ENCODE data around the gene TFPI2.
"Not testable (repeated sequence)": the region's sequence is repeated elsewhere in the genome, so short reads cannot be mapped to it uniquely, and the experiment has no call there.

Gene TFPI2

GRCh38 chr7:93890464-93891068 is at the start of gene TFPI2:
TSS of gene TFPI2 (minus strand) at chr7:93890753. CDS start at chr7:93890678, 75 bp downstream.
- DNase-seq = no peak

- DNase-seq = no peak
Measured at GRCh38 chr7:93938293-93938692, 47.7 kb upstream of the TFPI2 start.

GRCh38 chr7:93937818-93938217 is 47.3 kb upstream of the TFPI2 start:
- DNase-seq = no peak

- DNase-seq = no peak
Measured at GRCh38 chr7:93935102-93935501, 44.5 kb upstream of the TFPI2 start.

- DNase-seq = no peak
Measured at GRCh38 chr7:93933156-93933555, 42.6 kb upstream of the TFPI2 start.

GRCh38 chr7:93931655-93932054 is 41.1 kb upstream of the TFPI2 start:
- no peak for DNase-seq

- no peak for DNase-seq
Measured at GRCh38 chr7:93927585-93927984, 37.0 kb upstream of the TFPI2 start.

GRCh38 chr7:93926800-93927199 is 36.2 kb upstream of the TFPI2 start:
- DNase-seq = no peak

GRCh38 chr7:93923942-93924341 is 33.4 kb upstream of the TFPI2 start:
- DNase-seq = no peak

GRCh38 chr7:93923296-93923695 is 32.7 kb upstream of the TFPI2 start:
- no peak for DNase-seq

- no peak for DNase-seq
Measured at GRCh38 chr7:93921607-93922566, 31.3 kb upstream of the TFPI2 start, which contains the start of gene GNG11. TSS of gene GNG11 (plus strand) at chr7:93921735. CDS start at chr7:93922138, 403 bp downstream.

- no peak for DNase-seq
Measured at GRCh38 chr7:93921186-93921585, 30.6 kb upstream of the TFPI2 start.

- DNase-seq = no peak
Measured at GRCh38 chr7:93920496-93921182, 30.1 kb upstream of the TFPI2 start.

- not testable (repeated sequence) for DNase-seq
Measured at GRCh38 chr7:93916315-93916714, 25.8 kb upstream of the TFPI2 start.

- not testable (repeated sequence) for DNase-seq
Measured at GRCh38 chr7:93915888-93916287, 25.3 kb upstream of the TFPI2 start.

- DNase-seq = not testable (repeated sequence)
Measured at GRCh38 chr7:93915206-93915842, 24.8 kb upstream of the TFPI2 start.

- DNase-seq = no peak
Measured at GRCh38 chr7:93914581-93915066, 24.1 kb upstream of the TFPI2 start.

GRCh38 chr7:93913197-93913596 is 22.6 kb upstream of the TFPI2 start:
- no peak for DNase-seq

- not testable (repeated sequence) for DNase-seq
Measured at GRCh38 chr7:93911661-93912060, 21.1 kb upstream of the TFPI2 start.

GRCh38 chr7:93911242-93911641 is 20.7 kb upstream of the TFPI2 start:
- DNase-seq = not testable (repeated sequence)

- DNase-seq = no peak
Measured at GRCh38 chr7:93910076-93910994, 19.8 kb upstream of the TFPI2 start.

- no peak for DNase-seq
Measured at GRCh38 chr7:93906267-93906666, 15.7 kb upstream of the TFPI2 start, which contains the start of gene GNGT1. TSS of gene GNGT1 (plus strand) at chr7:93906567. CDS start at chr7:93906747, 180 bp downstream.
